Nephron (organoid): ENCODE data around the gene ABAT.

Experiments used
- H3K27ac Mint-ChIP-seq, 3 experiments: 2 replicates each; pipeline ENCODE4 v1.8.0; 2020; ENCODE audit warnings: mixed read lengths in 3 of 3, mild to moderate bottlenecking in 2 of 3, moderate library complexity in 1 of 3
- H3K27me3 Mint-ChIP-seq: 2 replicates; pipeline ENCODE4 v1.8.0; 2021; ENCODE audit warnings: low read depth, mild to moderate bottlenecking, moderate library complexity, mixed read lengths
- H3K36me3 Mint-ChIP-seq: 2 replicates; pipeline ENCODE4 v1.8.0; 2020; ENCODE audit warnings: low read depth, mixed read lengths
- H3K4me1 Mint-ChIP-seq: 2 replicates; pipeline ENCODE4 v1.8.0; 2020; ENCODE audit warnings: mixed read lengths
- H3K4me3 Mint-ChIP-seq, 3 experiments: 2 replicates each; pipeline ENCODE4 v1.8.0; 2020; ENCODE audit warnings: mild to moderate bottlenecking in 3 of 3, mixed read lengths in 3 of 3, moderate library complexity in 2 of 3
- H3K9me3 Mint-ChIP-seq: 2 replicates; pipeline ENCODE4 v1.8.0; 2020; ENCODE audit warnings: mixed read lengths
- CTCF ChIP-seq, 3 experiments: fragments of 200-600 bp; sonication (generic); IDR thresholded peaks; one replicate each; pipeline ENCODE4 v1.5.0; 2021; ENCODE audit warnings: antibody characterized with exemption in 3 of 3; ENCODE audit not compliant: unreplicated experiment in 3 of 3

ABAT gene

GRCh38 chr16:8773537-8773936 lies 99.1 kb downstream of the ABAT start:
- H3K36me3 Mint-ChIP-seq, result peaks cover 55% of the 10 kb centered on the region
- no peak overlapping the region for H3K4me3 Mint-ChIP-seq
- TF ChIP-seq CTCF (IDR thresholded peaks at IDR 0.05; ENCODE audit: unreplicated experiment in 3 of 3), result no peak
- H3K27ac Mint-ChIP-seq, result no peak overlapping the region
- no peaks in the 10 kb centered on the region for H3K4me1 Mint-ChIP-seq
- no peaks in the 10 kb centered on the region for H3K9me3 Mint-ChIP-seq
- H3K27me3 Mint-ChIP-seq, result no peaks in the 10 kb centered on the region

- TF ChIP-seq CTCF (IDR thresholded peaks at IDR 0.05; ENCODE audit: unreplicated experiment in 3 of 3), result no peak
- Mint-ChIP-seq H3K4me1 (no peaks in the 10 kb centered on the region), H3K27ac (no peak overlapping the region), H3K9me3 (no peaks in the 10 kb centered on the region), H3K27me3 (no peaks in the 10 kb centered on the region), H3K4me3 (no peak overlapping the region), H3K36me3 (peaks cover 51% of the 10 kb centered on the region)
These were observed 99.8 kb downstream of the ABAT start for GRCh38 chr16:8774208-8774607.

- H3K4me3 Mint-ChIP-seq, result no peak overlapping the region
- TF ChIP-seq CTCF (IDR thresholded peaks at IDR 0.05; ENCODE audit: unreplicated experiment in 3 of 3), result no peak
- no peaks in the 10 kb centered on the region for H3K27me3 Mint-ChIP-seq
- no peaks in the 10 kb centered on the region for H3K4me1 Mint-ChIP-seq
- H3K27ac Mint-ChIP-seq, result no peak overlapping the region
- H3K9me3 Mint-ChIP-seq, result no peaks in the 10 kb centered on the region
- H3K36me3 Mint-ChIP-seq, result peaks cover 51% of the 10 kb centered on the region
These were observed 100.9 kb downstream of the ABAT start for GRCh38 chr16:8775359-8775758.

- H3K9me3 Mint-ChIP-seq, result no peaks in the 10 kb centered on the region
- H3K4me3 Mint-ChIP-seq, result no peak overlapping the region
- no peaks in the 10 kb centered on the region for H3K4me1 Mint-ChIP-seq
- H3K27ac Mint-ChIP-seq, result no peak overlapping the region
- TF ChIP-seq CTCF (IDR thresholded peaks at IDR 0.05; ENCODE audit: unreplicated experiment in 3 of 3), result no peak
- peaks cover 51% of the 10 kb centered on the region for H3K36me3 Mint-ChIP-seq
- H3K27me3 Mint-ChIP-seq, result no peaks in the 10 kb centered on the region
These were observed 101.7 kb downstream of the ABAT start for GRCh38 chr16:8776129-8776584.

GRCh38 chr16:8777217-8777616 lies 102.8 kb downstream of the ABAT start:
- H3K9me3 Mint-ChIP-seq, result no peaks in the 10 kb centered on the region
- H3K27ac Mint-ChIP-seq, result no peak overlapping the region
- H3K4me1 Mint-ChIP-seq, result no peaks in the 10 kb centered on the region
- no peak overlapping the region for H3K4me3 Mint-ChIP-seq
- no peak for TF ChIP-seq CTCF (IDR thresholded peaks at IDR 0.05; ENCODE audit: unreplicated experiment in 3 of 3)
- H3K36me3 Mint-ChIP-seq, result peaks cover 47% of the 10 kb centered on the region
- no peaks in the 10 kb centered on the region for H3K27me3 Mint-ChIP-seq

- Mint-ChIP-seq H3K36me3 (peaks cover 26% of the 10 kb centered on the region), H3K9me3 (no peaks in the 10 kb centered on the region), H3K27me3 (no peaks in the 10 kb centered on the region), H3K4me1 (no peaks in the 10 kb centered on the region), H3K4me3 (no peak overlapping the region), H3K27ac (no peak overlapping the region)
- TF ChIP-seq CTCF (IDR thresholded peaks at IDR 0.05; ENCODE audit: unreplicated experiment in 3 of 3), result no peak
These were observed 107.4 kb downstream of the ABAT start for GRCh38 chr16:8781797-8782196.
